Testis (tissue), 3 donors: ENCODE results near the gene IFITM10. TPM values are rescaled to one million over a fixed set of nuclear protein-coding genes. Genes with fewer than 3 reads are reported as not detected.

Experiments used
- DNase-seq: peaks from one replicate; pipeline ENCODE4 v3.0.0-alpha.2; 2019
- H3K27ac ChIP-seq, 2 donors: fragments of 200-600 bp; sonication (generic); one replicate each; pipeline ENCODE4 v1.5.1; 2019
- H3K27me3 ChIP-seq: fragments of 200-600 bp; sonication (generic); one replicate; pipeline ENCODE4 v1.5.1; 2019
- H3K36me3 ChIP-seq: fragments of 200-600 bp; sonication (generic); one replicate; pipeline ENCODE4 v1.5.1; 2017; ENCODE audit warnings: low read depth; ENCODE audit errors: missing control alignments
- H3K4me1 ChIP-seq: fragments of 200-600 bp; sonication (generic); one replicate; pipeline ENCODE4 v1.5.1; 2019
- H3K4me3 ChIP-seq, 2 donors: fragments of 200-600 bp; sonication (generic); one replicate each; pipeline ENCODE4 v1.5.1; 2017 to 2019
- H3K9me3 ChIP-seq: fragments of 200-600 bp; sonication (generic); one replicate; pipeline ENCODE4 v1.5.1; 2017
- POLR2A ChIP-seq: fragments of 450-650 bp; IDR thresholded peaks from one replicate; pipeline ENCODE4 v1.6.1; 2017; ENCODE audit warnings: antibody characterized with exemption, mild to moderate bottlenecking, moderate library complexity
- WGBS, 2 donors: methylation state at CpG; one replicate each; pipeline ENCODE4 v1.1.5; 2018; 5-methylcytosine and 5-hydroxymethylcytosine counted together
- intact Hi-C: fragments of 100-400 bp; cut with DNase I; formaldehyde crosslinking; loops from one replicate; pipeline ENCODE4 v1.15.1; 2023; ENCODE audit warnings: low total_unique reads
- polyA plus RNA-seq: library from polyadenylated mRNA; stranded (reverse); fragments of 350-450 nt; fragmentation: Illumina TruSeq; extraction: RNeasy Lipid Tissue Mini Kit (QIAGEN cat#74804); gene quantifications from one replicate; pipeline ENCODE4 v1.2.3, GENCODE V29; 2014; ENCODE audit warnings: low read depth, low replicate concordance; ENCODE audit not compliant: insufficient read depth
- total RNA-seq, 2 donors: library from RNA; depleted of rRNA; stranded (reverse); fragments of >200 nt; gene quantifications; one replicate each; pipeline ENCODE4 v1.2.3, GENCODE V29; 2016
- TF ChIP-seq, protein P1 (sequence below), 3 experiments: fragments of 450-650 bp in 2 of 3; fragments of 200-600 bp in 1 of 3; sonication (generic) in 1 of 3; IDR thresholded peaks; one replicate each; pipeline ENCODE4 v1.5.1; 2016 to 2019; ENCODE audit warnings: antibody characterized with exemption in 3 of 3, mild to moderate bottlenecking in 2 of 3, moderate library complexity in 1 of 3

IFITM10 gene
- total and polyA plus RNA-seq, 3 donors from 2014 or later, result 2.6 to 9.6 (median 6.0) TPM

DNA sequence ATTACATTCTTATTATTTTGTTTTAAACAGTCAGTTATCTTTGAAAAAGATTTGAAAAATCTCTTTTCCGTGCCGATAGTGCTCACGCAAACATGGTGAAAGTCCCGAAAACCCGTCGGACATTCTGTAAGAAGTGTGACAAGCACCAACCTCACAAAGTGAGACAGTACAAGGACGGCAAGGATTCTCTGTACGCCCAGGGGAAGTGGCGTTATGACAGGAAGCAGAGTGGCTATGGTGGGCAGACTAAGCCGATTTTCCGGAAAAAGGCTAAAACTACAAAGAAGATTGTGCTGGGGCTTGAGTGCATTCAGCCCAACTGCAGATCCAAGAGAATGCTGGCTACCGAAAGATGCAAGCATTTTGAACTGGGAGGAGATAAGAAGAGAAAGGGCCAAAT, 42.1 kb upstream of the IFITM10 start:
- Histone ChIP-seq H3K36me3 (no peaks in the 10 kb centered on the region), H3K27me3 (no peaks in the 10 kb centered on the region), H3K9me3 (no peaks in the 10 kb centered on the region), H3K4me3 (no peak overlapping the region), H3K27ac (no peak overlapping the region), H3K4me1 (no peaks in the 10 kb centered on the region)
- WGBS, 2 donors, result 80 to 86% methylated on average over 12 of the region's 12 CpGs
- intact Hi-C loops, result no loop called here
- no peak for DNase-seq
- no peak for TF ChIP-seq POLR2A
- TF ChIP-seq, protein P1, sequence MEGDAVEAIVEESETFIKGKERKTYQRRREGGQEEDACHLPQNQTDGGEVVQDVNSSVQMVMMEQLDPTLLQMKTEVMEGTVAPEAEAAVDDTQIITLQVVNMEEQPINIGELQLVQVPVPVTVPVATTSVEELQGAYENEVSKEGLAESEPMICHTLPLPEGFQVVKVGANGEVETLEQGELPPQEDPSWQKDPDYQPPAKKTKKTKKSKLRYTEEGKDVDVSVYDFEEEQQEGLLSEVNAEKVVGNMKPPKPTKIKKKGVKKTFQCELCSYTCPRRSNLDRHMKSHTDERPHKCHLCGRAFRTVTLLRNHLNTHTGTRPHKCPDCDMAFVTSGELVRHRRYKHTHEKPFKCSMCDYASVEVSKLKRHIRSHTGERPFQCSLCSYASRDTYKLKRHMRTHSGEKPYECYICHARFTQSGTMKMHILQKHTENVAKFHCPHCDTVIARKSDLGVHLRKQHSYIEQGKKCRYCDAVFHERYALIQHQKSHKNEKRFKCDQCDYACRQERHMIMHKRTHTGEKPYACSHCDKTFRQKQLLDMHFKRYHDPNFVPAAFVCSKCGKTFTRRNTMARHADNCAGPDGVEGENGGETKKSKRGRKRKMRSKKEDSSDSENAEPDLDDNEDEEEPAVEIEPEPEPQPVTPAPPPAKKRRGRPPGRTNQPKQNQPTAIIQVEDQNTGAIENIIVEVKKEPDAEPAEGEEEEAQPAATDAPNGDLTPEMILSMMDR (IDR thresholded peaks at IDR 0.05), result no peak

DNA sequence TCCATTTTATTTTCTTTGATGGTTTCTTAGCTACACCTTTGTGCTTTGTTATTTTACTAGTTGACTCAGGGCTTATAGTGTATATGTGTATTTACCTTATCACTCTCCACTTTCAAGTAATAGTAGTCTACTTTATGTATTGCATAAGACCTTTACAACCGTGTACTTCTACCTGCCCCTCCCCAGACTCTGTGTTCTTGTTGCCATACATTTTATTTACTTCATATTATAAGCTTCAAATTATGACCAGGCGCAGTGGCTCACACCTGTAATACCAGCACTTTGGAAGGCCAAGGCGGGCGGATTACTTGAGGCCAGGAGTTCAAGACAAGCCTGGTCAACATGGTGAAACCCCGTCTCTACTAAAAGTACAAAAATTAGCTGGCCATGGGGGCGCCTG, 41.5 kb upstream of the IFITM10 start:
- Histone ChIP-seq H3K9me3 (no peaks in the 10 kb centered on the region), H3K27me3 (no peaks in the 10 kb centered on the region), H3K36me3 (no peaks in the 10 kb centered on the region), H3K27ac (no peak overlapping the region), H3K4me1 (no peaks in the 10 kb centered on the region), H3K4me3 (no peak overlapping the region)
- 89 to 92% methylated on average over 6 of the region's 6 CpGs for WGBS, 2 donors
- intact Hi-C loops, result no loop called here
- DNase-seq, result no peak
- TF ChIP-seq POLR2A, result no peak
- TF ChIP-seq, protein P1 (IDR thresholded peaks at IDR 0.05), result no peak

DNA sequence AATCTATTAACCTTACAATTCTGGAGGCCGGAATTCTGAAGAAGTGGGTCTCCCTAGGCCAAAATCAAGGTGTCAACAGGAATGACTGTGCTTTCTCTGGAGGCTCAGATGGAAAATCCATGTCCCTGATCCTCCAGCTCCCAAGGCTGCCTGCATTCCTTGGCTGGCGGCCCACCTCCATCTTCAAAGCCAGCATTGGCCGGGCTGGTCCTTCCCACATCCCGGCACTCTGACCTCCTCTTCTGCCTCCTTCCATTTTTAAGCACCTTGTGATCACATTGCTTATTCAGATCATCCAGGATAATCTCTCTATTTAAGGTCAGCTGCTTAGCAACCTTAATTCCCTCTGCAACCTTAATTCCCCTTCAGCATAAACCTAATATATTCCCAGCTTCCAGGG, 36.1 kb upstream of the IFITM10 start:
- no peaks in the 10 kb centered on the region for H3K27me3 ChIP-seq
- no peaks in the 10 kb centered on the region for H3K9me3 ChIP-seq
- H3K4me3 ChIP-seq, result no peak overlapping the region
- H3K27ac ChIP-seq, result no peak overlapping the region
- no peak for TF ChIP-seq POLR2A
- TF ChIP-seq, protein P1 (IDR thresholded peaks at IDR 0.05), result no peak
- 68 to 82% methylated on average over 4 of the region's 4 CpGs for WGBS, 2 donors
- H3K4me1 ChIP-seq, result no peaks in the 10 kb centered on the region
- H3K36me3 ChIP-seq, result no peaks in the 10 kb centered on the region
- intact Hi-C loops, result no loop called here
- no peak for DNase-seq

DNA sequence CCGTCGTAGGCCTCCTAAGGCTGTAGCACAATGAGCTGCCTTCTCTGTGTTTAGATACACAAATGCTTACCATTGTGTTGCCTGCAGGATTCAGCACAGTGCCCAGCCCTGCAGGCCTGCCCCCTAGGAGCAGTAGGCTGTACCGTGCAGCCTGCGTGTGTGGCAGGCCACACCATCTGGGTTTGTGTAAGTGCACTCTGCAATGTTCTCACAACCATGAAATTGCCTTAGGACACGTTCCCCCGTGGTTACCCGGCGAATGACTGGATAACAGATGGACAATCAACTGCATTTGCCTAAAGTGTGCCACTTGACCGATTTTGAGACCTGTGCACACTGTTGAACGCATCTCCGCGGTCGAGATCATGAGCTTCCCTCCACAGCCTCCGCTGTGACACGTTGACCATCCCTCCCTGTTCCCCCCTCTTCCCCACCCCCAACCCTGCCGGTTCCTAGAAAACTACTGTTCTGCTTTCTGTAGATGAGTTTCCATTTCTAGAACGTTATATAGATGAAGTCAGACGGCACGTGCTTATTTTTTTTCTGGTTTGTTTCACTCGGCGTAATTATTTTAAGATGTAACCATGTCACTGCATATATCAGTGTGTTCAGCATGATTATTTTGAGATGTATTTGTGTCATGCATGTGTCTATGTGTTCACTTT, 35.5 kb upstream of the IFITM10 start:
- H3K9me3 ChIP-seq, result no peaks in the 10 kb centered on the region
- no peaks in the 10 kb centered on the region for H3K36me3 ChIP-seq
- no peak overlapping the region for H3K4me3 ChIP-seq
- intact Hi-C loops, result no loop called here
- no peaks in the 10 kb centered on the region for H3K27me3 ChIP-seq
- TF ChIP-seq, protein P1 (IDR thresholded peaks at IDR 0.05), result no peak
- no peak for TF ChIP-seq POLR2A
- H3K27ac ChIP-seq, result no peak overlapping the region
- H3K4me1 ChIP-seq, result no peaks in the 10 kb centered on the region
- no peak for DNase-seq
- WGBS, 2 donors, result 87 to 94% methylated on average over 19 to 21 of the region's 21 CpGs
